Colonic mucosa (tissue), 4 donors: ENCODE results near the gene ZEB1. TPM values are rescaled to one million over a fixed set of nuclear protein-coding genes. Genes with fewer than 3 reads are reported as not detected.
A peak's percentile ranks its signal among the peaks of the same experiment; 100 is the strongest.

ENCODE experiments used
- DNase-seq: peaks from one replicate; pipeline ENCODE4 v3.0.0-alpha.2; 2020
- H3K27ac ChIP-seq: fragments of 200-600 bp; one replicate; pipeline ENCODE4 v1.8.0; 2021
- H3K27me3 ChIP-seq: fragments of 200-600 bp; one replicate; pipeline ENCODE4 v1.8.0; 2021
- H3K36me3 ChIP-seq: fragments of 200-600 bp; one replicate; pipeline ENCODE4 v1.8.0; 2021
- H3K4me1 ChIP-seq: fragments of 200-600 bp; one replicate; pipeline ENCODE4 v1.8.0; 2021; ENCODE audit warnings: mild to moderate bottlenecking
- H3K4me3 ChIP-seq: fragments of 200-600 bp; one replicate; pipeline ENCODE4 v1.8.0; 2021
- H3K9ac ChIP-seq, 2 donors: one replicate each; pipeline ENCODE4 v1.7.0; 2013; ENCODE audit warnings: control low read depth in 2 of 2, low read depth in 2 of 2, low read length in 2 of 2
- H3K9me3 ChIP-seq: fragments of 200-600 bp; one replicate; pipeline ENCODE4 v1.8.0; 2021
- intact Hi-C: fragments of 100-400 bp; cut with DNase I; formaldehyde crosslinking; loops from one replicate; pipeline ENCODE4 v1.14.1; 2022
- total RNA-seq, 2 donors: library from RNA; stranded (reverse); fragmentation: NEBNext Ultra II Directional in 1 of 2; extraction: Animal tissue kit (Norgen Biotek cat#: 25700) in 1 of 2; gene quantifications; one replicate each; pipeline ENCODE4 v1.2.1, GENCODE V29; 2021
- TF ChIP-seq, protein P1 (sequence below): fragments of 200-600 bp; IDR thresholded peaks from one replicate; pipeline ENCODE4 v1.8.0; 2022; ENCODE audit warnings: antibody characterized with exemption, mild to moderate bottlenecking
- donor health status: healthy.
- donor health status: DM: no; HTN: no; CAD: no.
- donor health status: DM: no; HTN: no; CAD: no.

Gene ZEB1
- total RNA-seq = 10 to 100 TPM in 1 of 2 donors, 1 to 10 TPM in 1; 6.1 to 32.3 TPM

DNA sequence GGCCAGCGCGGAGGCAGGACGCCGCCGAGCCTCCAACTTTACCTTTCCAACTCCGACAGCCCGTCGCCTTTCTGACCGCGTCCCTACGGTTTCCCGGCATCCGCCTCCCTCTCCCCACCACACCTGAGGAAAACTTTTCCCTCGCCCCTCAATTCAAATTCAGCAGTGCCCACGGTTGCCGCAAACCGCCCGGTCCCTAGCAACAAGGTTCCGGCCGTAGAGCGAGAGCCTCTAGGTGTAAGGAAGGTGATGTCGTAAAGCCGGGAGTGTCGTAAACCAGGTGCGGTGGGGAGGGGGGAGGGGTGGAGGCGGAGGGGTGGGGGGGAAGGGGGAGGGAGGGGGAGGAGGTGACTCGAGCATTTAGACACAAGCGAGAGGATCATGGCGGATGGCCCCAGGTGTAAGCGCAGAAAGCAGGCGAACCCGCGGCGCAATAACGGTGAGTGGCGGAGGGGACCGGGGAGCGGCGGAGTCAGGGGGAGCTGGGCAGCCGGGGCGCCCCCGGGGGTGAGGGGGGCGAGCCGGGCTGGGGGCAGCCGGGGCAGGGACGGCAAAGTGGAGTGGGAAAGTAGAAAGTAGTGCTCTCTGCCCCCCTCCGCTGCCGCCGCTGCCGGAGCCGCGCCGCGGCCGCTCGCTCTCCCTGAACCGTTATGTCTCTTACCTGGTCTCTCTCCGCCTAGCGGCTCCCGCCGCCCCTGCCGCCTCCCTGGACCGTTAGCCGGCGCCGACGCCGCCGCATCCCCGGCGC lies at the start of gene ZEB1:
ZEB1 (plus strand) TSS at position 363 of the 748 bp plus-strand sequence; CDS start at position 382, 19 bp downstream.
- TF ChIP-seq, protein P1, sequence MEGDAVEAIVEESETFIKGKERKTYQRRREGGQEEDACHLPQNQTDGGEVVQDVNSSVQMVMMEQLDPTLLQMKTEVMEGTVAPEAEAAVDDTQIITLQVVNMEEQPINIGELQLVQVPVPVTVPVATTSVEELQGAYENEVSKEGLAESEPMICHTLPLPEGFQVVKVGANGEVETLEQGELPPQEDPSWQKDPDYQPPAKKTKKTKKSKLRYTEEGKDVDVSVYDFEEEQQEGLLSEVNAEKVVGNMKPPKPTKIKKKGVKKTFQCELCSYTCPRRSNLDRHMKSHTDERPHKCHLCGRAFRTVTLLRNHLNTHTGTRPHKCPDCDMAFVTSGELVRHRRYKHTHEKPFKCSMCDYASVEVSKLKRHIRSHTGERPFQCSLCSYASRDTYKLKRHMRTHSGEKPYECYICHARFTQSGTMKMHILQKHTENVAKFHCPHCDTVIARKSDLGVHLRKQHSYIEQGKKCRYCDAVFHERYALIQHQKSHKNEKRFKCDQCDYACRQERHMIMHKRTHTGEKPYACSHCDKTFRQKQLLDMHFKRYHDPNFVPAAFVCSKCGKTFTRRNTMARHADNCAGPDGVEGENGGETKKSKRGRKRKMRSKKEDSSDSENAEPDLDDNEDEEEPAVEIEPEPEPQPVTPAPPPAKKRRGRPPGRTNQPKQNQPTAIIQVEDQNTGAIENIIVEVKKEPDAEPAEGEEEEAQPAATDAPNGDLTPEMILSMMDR = no peak
- no peaks in the 10 kb centered on the region for H3K36me3 ChIP-seq
- peaks cover 10% of the 10 kb centered on the region for H3K27me3 ChIP-seq
- H3K4me3 ChIP-seq = peak within 1 kb of the TSS; percentile 91
- H3K27ac ChIP-seq = peak within 1 kb of the TSS; percentile 89
- DNase-seq = peak; percentile 88
- no peaks in the 10 kb centered on the region for H3K4me1 ChIP-seq
- no peaks in the 10 kb centered on the region for H3K9me3 ChIP-seq
- H3K9ac ChIP-seq = peak within 1 kb of the TSS; percentile 69 to 84
- intact Hi-C loops = no loop called here

- TF ChIP-seq, protein P1 = no peak
- H3K9ac ChIP-seq = no peak overlapping the region
Measured at GRCh38 chr10:31270954-31271353, 48.1 kb upstream of the ZEB1 start.

GRCh38 chr10:31272841-31273240 lies 46.2 kb upstream of the ZEB1 start:
- Histone ChIP-seq H3K27me3 (no peaks in the 10 kb centered on the region), H3K27ac (no peak overlapping the region), H3K4me1 (no peaks in the 10 kb centered on the region), H3K4me3 (no peak overlapping the region), H3K9ac (no peak overlapping the region), H3K36me3 (no peaks in the 10 kb centered on the region), H3K9me3 (no peaks in the 10 kb centered on the region)
- TF ChIP-seq, protein P1 = no peak
- DNase-seq = no peak
- intact Hi-C loops = no loop called here

More at GRCh38 chr10:31270954-31271353, 48.1 kb upstream of the ZEB1 start:
- no peak overlapping the region for H3K4me3 ChIP-seq
- no peak overlapping the region for H3K27ac ChIP-seq
- intact Hi-C loops = no loop called here
- no peaks in the 10 kb centered on the region for H3K4me1 ChIP-seq
- H3K27me3 ChIP-seq = no peaks in the 10 kb centered on the region
- no peaks in the 10 kb centered on the region for H3K9me3 ChIP-seq
- H3K36me3 ChIP-seq = no peaks in the 10 kb centered on the region
- DNase-seq = no peak

DNA sequence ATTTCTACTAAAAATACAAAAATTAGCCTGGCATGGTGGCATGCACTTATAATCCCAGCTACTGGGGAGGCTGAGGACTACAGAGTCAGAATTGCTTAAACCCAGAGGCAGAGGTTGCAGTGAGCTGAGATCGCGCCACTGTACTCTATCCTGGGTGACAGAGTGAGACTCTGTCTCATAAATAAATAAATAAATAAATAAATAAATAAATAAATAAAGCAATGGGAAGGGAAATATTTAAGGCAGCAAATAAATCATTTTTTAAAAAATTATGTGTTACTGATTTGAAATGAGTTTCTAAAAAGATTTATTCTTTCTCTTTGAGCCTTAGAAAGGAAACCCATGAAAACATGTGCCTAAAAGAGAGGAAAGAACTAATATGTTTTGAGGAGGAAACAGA lies 45.2 kb upstream of the ZEB1 start:
- no peaks in the 10 kb centered on the region for H3K9me3 ChIP-seq
- TF ChIP-seq, protein P1 = no peak
- DNase-seq = no peak
- no peaks in the 10 kb centered on the region for H3K36me3 ChIP-seq
- H3K27me3 ChIP-seq = no peaks in the 10 kb centered on the region
- H3K4me1 ChIP-seq = no peaks in the 10 kb centered on the region
- intact Hi-C loops = no loop called here
- no peak overlapping the region for H3K9ac ChIP-seq
- no peak overlapping the region for H3K4me3 ChIP-seq
- H3K27ac ChIP-seq = no peak overlapping the region

GRCh38 chr10:31274310-31274709 lies 44.7 kb upstream of the ZEB1 start:
- Histone ChIP-seq H3K4me1 (no peaks in the 10 kb centered on the region), H3K36me3 (no peaks in the 10 kb centered on the region), H3K27me3 (no peaks in the 10 kb centered on the region), H3K4me3 (no peak overlapping the region), H3K27ac (no peak overlapping the region), H3K9ac (no peak overlapping the region), H3K9me3 (no peaks in the 10 kb centered on the region)
- TF ChIP-seq, protein P1 = no peak
- intact Hi-C loops = no loop called here
- DNase-seq = no peak
